Testis (tissue), 2 donors: ENCODE data around the gene TMEM171.

Experiments used
- POLR2A ChIP-seq: fragments of 450-650 bp; IDR thresholded peaks from one replicate; pipeline ENCODE4 v1.6.1; 2017; ENCODE audit warnings: antibody characterized with exemption, mild to moderate bottlenecking, moderate library complexity
- TF ChIP-seq, protein P1 (sequence below), 3 experiments: fragments of 450-650 bp in 2 of 3; fragments of 200-600 bp in 1 of 3; sonication (generic) in 1 of 3; IDR thresholded peaks; one replicate each; pipeline ENCODE4 v1.5.1; 2016 to 2019; ENCODE audit warnings: antibody characterized with exemption in 3 of 3, mild to moderate bottlenecking in 2 of 3, moderate library complexity in 1 of 3

DNA sequence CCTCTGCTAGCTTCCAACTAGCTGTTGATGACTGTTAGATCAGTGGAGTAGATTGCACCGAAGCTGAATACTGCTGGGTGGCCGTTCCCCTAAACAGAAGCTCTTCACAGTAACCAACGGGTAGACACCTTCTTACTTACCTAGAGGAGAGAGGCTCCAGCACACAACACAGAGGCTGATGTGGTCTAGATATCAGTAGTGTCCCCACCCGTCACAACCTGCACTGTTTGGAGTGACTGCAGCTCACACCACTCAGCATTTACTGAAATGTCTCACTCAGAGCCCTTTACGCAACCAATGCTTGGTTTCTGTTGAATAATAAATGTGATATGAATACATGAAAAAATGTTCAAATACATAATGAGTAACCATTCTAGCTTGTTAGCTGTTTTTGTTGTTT lies 57.9 kb downstream of the TMEM171 start:
- TF ChIP-seq, protein P1, sequence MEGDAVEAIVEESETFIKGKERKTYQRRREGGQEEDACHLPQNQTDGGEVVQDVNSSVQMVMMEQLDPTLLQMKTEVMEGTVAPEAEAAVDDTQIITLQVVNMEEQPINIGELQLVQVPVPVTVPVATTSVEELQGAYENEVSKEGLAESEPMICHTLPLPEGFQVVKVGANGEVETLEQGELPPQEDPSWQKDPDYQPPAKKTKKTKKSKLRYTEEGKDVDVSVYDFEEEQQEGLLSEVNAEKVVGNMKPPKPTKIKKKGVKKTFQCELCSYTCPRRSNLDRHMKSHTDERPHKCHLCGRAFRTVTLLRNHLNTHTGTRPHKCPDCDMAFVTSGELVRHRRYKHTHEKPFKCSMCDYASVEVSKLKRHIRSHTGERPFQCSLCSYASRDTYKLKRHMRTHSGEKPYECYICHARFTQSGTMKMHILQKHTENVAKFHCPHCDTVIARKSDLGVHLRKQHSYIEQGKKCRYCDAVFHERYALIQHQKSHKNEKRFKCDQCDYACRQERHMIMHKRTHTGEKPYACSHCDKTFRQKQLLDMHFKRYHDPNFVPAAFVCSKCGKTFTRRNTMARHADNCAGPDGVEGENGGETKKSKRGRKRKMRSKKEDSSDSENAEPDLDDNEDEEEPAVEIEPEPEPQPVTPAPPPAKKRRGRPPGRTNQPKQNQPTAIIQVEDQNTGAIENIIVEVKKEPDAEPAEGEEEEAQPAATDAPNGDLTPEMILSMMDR (IDR thresholded peaks at IDR 0.05) = no peak
- no peak for TF ChIP-seq POLR2A
